Mesenchymal stem cell (in vitro differentiated cells and primary cell): ENCODE data around the gene ICA1.

Experiments used
- DNase-seq: peaks from one replicate; pipeline ENCODE4 v3.0.0-alpha.2; 2013
- H2AFZ ChIP-seq: one replicate; pipeline ENCODE4 v1.6.1; 2013; ENCODE audit warnings: low read depth, mild to moderate bottlenecking, control low read depth, inconsistent platforms, low read length, moderate library complexity
- H2AK5ac ChIP-seq: 2 replicates; pipeline ENCODE4 v1.6.1; 2013; ENCODE audit warnings: low read length, moderate library complexity, mild to moderate bottlenecking, inconsistent platforms; ENCODE audit not compliant: severe bottlenecking
- H2BK120ac ChIP-seq: one replicate; pipeline ENCODE4 v1.6.1; 2013; ENCODE audit warnings: low read depth, mild to moderate bottlenecking, inconsistent platforms, low read length, moderate library complexity
- H2BK12ac ChIP-seq, 2 experiments: one replicate each; pipeline ENCODE4 v1.6.1; 2013; ENCODE audit warnings: inconsistent platforms in 2 of 2, low read length in 2 of 2, mild to moderate bottlenecking in 2 of 2, moderate library complexity in 2 of 2, control low read depth in 1 of 2
- H2BK15ac ChIP-seq: one replicate; pipeline ENCODE4 v1.6.1; 2013; ENCODE audit warnings: mild to moderate bottlenecking, low read depth, inconsistent platforms; ENCODE audit not compliant: poor library complexity, severe bottlenecking
- H2BK5ac ChIP-seq: 2 replicates; pipeline ENCODE4 v1.6.1; 2013; ENCODE audit warnings: low read depth, mild to moderate bottlenecking, low read length, control low read depth, inconsistent platforms; ENCODE audit not compliant: poor library complexity, severe bottlenecking
- H3K14ac ChIP-seq, 2 experiments: one replicate each; pipeline ENCODE4 v1.6.1; 2013; ENCODE audit warnings: inconsistent platforms in 2 of 2, low read length in 2 of 2, control low read depth in 1 of 2, mild to moderate bottlenecking in 1 of 2, moderate library complexity in 1 of 2
- H3K18ac ChIP-seq, 2 experiments: one replicate each; pipeline ENCODE4 v1.6.1; 2013; ENCODE audit warnings: inconsistent platforms in 2 of 2, low read length in 2 of 2, control low read depth in 1 of 2, low read depth in 1 of 2, mild to moderate bottlenecking in 1 of 2
- H3K23ac ChIP-seq, 2 experiments: one replicate each; pipeline ENCODE4 v1.6.1; 2013; ENCODE audit warnings: inconsistent platforms in 2 of 2, low read length in 2 of 2, mild to moderate bottlenecking in 2 of 2, moderate library complexity in 2 of 2, control low read depth in 1 of 2
- H3K27ac ChIP-seq: 2 replicates; pipeline ENCODE4 v1.5.1; 2013; ENCODE audit warnings: mild to moderate bottlenecking, moderate library complexity, low read length, control low read depth, inconsistent platforms; ENCODE audit not compliant: poor library complexity, severe bottlenecking
- H3K27me3 ChIP-seq, 2 experiments: 2 replicates each; pipeline versions ENCODE4 v1.6.1 to v1.7.0; 2013; ENCODE audit warnings: low read length in 2 of 2, mild to moderate bottlenecking in 2 of 2, moderate library complexity in 2 of 2, control low read depth in 1 of 2, inconsistent platforms in 1 of 2; ENCODE audit not compliant: control insufficient read depth in 1 of 2, insufficient read depth in 1 of 2
- H3K36me3 ChIP-seq, 2 experiments: 2 replicates each; pipeline versions ENCODE4 v1.6.1 to v1.7.0; 2013; ENCODE audit warnings: low read length in 2 of 2, control low read depth in 1 of 2, inconsistent platforms in 1 of 2, low read depth in 1 of 2, mild to moderate bottlenecking in 1 of 2; ENCODE audit not compliant: insufficient read depth in 2 of 2, control insufficient read depth in 1 of 2
- H3K4ac ChIP-seq, 2 experiments: one replicate each; pipeline ENCODE4 v1.6.1; 2013; ENCODE audit warnings: inconsistent platforms in 2 of 2, low read length in 2 of 2, mild to moderate bottlenecking in 2 of 2, moderate library complexity in 2 of 2, control low read depth in 1 of 2, low read depth in 1 of 2
- H3K4me1 ChIP-seq: 2 replicates; pipeline ENCODE4 v1.6.1; 2013; ENCODE audit warnings: low read depth, low read length, control low read depth; ENCODE audit not compliant: control insufficient read depth, insufficient read depth
- H3K4me2 ChIP-seq: 2 replicates; pipeline ENCODE4 v1.6.1; 2013; ENCODE audit warnings: low read length, mild to moderate bottlenecking, inconsistent platforms; ENCODE audit not compliant: poor library complexity, severe bottlenecking
- H3K4me3 ChIP-seq, 2 experiments: 2 replicates each; pipeline versions ENCODE4 v1.5.1 to v1.7.0; 2013; ENCODE audit warnings: low read length in 2 of 2, mild to moderate bottlenecking in 2 of 2, control low read depth in 1 of 2, low read depth in 1 of 2; ENCODE audit not compliant: insufficient read depth in 1 of 2
- H3K79me1 ChIP-seq: replicated peaks from 2 replicates; pipeline ENCODE4 v1.6.1; 2013; ENCODE audit warnings: mild to moderate bottlenecking, control low read depth, low read length, inconsistent platforms; ENCODE audit not compliant: poor library complexity, severe bottlenecking
- H3K9ac ChIP-seq: 2 replicates; pipeline ENCODE4 v1.7.0; 2013; ENCODE audit warnings: mild to moderate bottlenecking, low read length, moderate library complexity
- H3K9me3 ChIP-seq: 2 replicates; pipeline ENCODE4 v1.7.0; 2013; ENCODE audit warnings: mild to moderate bottlenecking, low read length; ENCODE audit not compliant: control insufficient read depth
- H4K8ac ChIP-seq: one replicate; pipeline ENCODE4 v1.6.1; 2013; ENCODE audit warnings: inconsistent platforms, mild to moderate bottlenecking, low read length, moderate library complexity
- H4K91ac ChIP-seq: one replicate; pipeline ENCODE4 v1.6.1; 2013; ENCODE audit warnings: mild to moderate bottlenecking, low read length, inconsistent platforms
- WGBS: methylation state at CpG from one replicate; pipeline ENCODE4 v1.1.7; 2013; ENCODE audit warnings: mixed read lengths; 5-methylcytosine and 5-hydroxymethylcytosine counted together

Gene ICA1

DNA sequence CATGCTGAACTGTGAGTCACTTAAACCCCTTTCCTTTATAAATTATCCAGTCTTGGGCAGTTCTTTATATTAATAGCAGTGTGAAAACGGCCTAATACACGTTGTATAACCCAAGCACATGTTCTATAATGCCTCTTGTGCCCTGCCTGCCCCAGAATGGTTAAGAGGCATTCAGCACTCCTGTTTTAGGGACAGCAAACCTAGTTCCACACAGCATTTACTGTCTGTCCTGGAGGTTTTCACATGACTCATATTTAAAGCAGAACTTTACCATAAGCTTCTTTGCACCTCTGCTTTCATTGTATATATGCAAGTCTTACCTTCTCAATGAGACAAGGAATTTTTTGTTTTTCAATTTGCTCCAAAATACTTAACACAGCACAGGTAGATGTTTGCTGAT is 144.8 kb downstream of the ICA1 start:
- Histone ChIP-seq H3K18ac (no peak overlapping the region), H2BK15ac (no peak overlapping the region), H3K23ac (no peak overlapping the region), H3K27me3 (peaks cover 0 to 5% of the 10 kb centered on the region in 2 experiments), H2BK5ac (no peak overlapping the region), H3K79me1 (no peaks in the 10 kb centered on the region), H3K14ac (no peak overlapping the region), H3K4me2 (no peak overlapping the region), H4K8ac (no peak overlapping the region), H2BK12ac (no peak overlapping the region), H3K4me3 (no peak overlapping the region), H2BK120ac (no peak overlapping the region), H4K91ac (no peak overlapping the region), H3K27ac (no peak overlapping the region), H3K36me3 (no peaks in the 10 kb centered on the region), H3K9ac (no peak overlapping the region), H2AFZ (no peak overlapping the region), H3K4me1 (peaks cover 9% of the 10 kb centered on the region), H3K9me3 (no peaks in the 10 kb centered on the region), H3K4ac (no peak overlapping the region), H2AK5ac (no peak overlapping the region)
- no peak for DNase-seq
- 82% methylated on average over 2 of the region's 2 CpGs for WGBS

DNA sequence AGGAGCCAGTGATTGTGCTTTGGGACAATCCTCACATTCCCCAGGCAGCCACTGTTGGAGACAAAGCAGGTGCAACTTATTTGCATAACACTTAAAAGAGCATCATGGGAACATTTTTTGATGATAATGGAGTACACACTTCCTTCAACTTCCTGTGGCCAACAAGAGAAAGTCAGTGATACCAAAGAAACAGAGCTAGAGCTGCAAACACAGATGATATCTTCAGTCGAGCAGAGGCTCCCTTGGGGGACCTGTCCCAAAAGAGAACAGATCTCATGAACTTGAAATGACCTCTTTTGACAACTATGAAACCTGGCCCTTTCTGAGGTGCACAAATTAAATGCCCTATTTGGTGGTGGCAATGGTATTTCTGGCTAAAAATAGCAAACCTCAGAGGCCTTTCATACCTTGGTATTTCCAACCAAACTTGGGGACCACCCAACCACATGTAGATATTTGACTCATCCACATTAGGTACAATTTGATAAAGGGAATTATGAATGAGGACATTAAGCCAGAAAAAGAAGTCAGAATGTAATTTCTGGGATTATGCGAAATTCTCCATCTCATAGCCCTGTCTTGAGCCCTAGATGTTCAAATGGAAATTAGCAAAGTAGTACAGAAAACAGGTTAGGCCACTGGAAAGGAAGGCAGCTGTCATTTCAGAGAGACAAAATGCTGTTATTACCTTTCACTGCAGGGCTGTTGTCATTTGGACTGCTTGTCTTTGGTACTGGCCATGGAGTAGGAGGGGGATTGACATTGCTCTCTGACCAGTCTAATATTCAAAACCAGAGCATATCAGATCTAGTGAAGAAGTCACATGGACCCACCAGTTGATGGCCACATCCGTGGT is 146.2 kb downstream of the ICA1 start:
- H3K36me3 ChIP-seq: no peaks in the 10 kb centered on the region
- no peak overlapping the region for H2BK15ac ChIP-seq
- no peak overlapping the region for H4K91ac ChIP-seq
- no peaks in the 10 kb centered on the region for H3K9me3 ChIP-seq
- no peak overlapping the region for H4K8ac ChIP-seq
- peaks cover 18% of the 10 kb centered on the region for H3K4me1 ChIP-seq
- 96% methylated on average over 2 of the region's 3 CpGs for WGBS
- H3K27ac ChIP-seq: no peak overlapping the region
- H3K9ac ChIP-seq: no peak overlapping the region
- H2BK12ac ChIP-seq: no peak overlapping the region
- no peak overlapping the region for H2BK5ac ChIP-seq
- H3K27me3 ChIP-seq: peaks cover 0 to 5% of the 10 kb centered on the region in 2 experiments
- DNase-seq: no peak
- no peak overlapping the region for H3K14ac ChIP-seq
- H2AFZ ChIP-seq: no peak overlapping the region
- H3K79me1 ChIP-seq: no peaks in the 10 kb centered on the region
- H3K23ac ChIP-seq: no peak overlapping the region
- no peak overlapping the region for H2BK120ac ChIP-seq
- H3K4me2 ChIP-seq: no peak overlapping the region
- no peak overlapping the region for H3K4ac ChIP-seq
- H3K4me3 ChIP-seq: no peak overlapping the region
- no peak overlapping the region for H3K18ac ChIP-seq
- H2AK5ac ChIP-seq: no peak overlapping the region

DNA sequence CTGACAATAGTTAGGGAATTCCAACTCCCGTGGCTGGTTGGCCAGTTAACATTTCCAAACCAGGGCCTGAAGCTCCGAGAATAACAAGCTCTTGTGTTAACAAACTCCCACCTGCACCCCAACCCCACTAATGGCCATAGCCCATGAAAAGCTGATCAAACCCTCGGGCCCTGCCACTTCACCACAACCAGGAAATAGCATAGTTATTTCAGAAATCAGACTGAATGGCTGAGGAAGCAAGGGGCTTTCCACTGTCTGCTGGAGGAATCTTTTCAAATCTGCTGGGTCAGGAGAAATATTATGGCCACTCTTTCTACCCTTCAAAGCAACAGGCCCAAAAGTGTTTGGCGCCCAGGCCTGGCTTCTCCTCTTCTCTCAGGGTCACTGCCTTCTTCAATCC is 147.8 kb downstream of the ICA1 start:
- Histone ChIP-seq H2AK5ac (peak overlapping the region; percentile 9), H2BK15ac (no peak overlapping the region)
- 87% methylated on average over 3 of the region's 4 CpGs for WGBS

DNA sequence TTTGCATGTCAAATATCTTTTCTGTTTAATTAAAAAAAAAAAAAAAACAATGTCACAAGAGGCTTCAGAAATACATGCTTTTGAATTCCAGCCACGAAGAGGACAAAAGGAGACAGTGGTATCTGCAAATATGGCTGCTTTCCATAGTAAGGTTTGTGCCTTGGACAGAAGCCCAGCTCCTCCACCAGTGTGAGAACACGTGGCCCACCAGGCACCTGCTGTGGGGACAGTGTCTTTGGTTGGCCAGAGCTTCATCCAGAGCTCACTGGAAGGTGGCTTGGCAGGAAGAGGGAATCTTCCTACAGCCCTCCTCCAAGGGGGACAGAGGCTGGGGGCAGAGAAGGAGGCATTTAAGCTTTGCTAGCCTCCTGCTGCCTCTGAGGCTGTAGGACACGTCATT is 148.8 kb downstream of the ICA1 start:
- H2AFZ ChIP-seq: no peak overlapping the region
- peaks cover 20% of the 10 kb centered on the region for H3K4me1 ChIP-seq
- 87% methylated on average over 3 of the region's 3 CpGs for WGBS
- H3K9ac ChIP-seq: no peak overlapping the region
- no peak overlapping the region for H4K91ac ChIP-seq
- H3K18ac ChIP-seq: no peak overlapping the region
- H3K79me1 ChIP-seq: no peaks in the 10 kb centered on the region
- H3K14ac ChIP-seq: no peak overlapping the region
- H3K23ac ChIP-seq: no peak overlapping the region
- no peak for DNase-seq
- no peak overlapping the region for H2BK12ac ChIP-seq
- H3K9me3 ChIP-seq: no peaks in the 10 kb centered on the region
- no peak overlapping the region for H3K27ac ChIP-seq
- no peaks in the 10 kb centered on the region for H3K27me3 ChIP-seq
- H2BK120ac ChIP-seq: no peak overlapping the region
- H3K4me3 ChIP-seq: no peak overlapping the region
- H2BK15ac ChIP-seq: no peak overlapping the region
- H4K8ac ChIP-seq: no peak overlapping the region
- H3K36me3 ChIP-seq: no peaks in the 10 kb centered on the region
- H3K4ac ChIP-seq: no peak overlapping the region
- H3K4me2 ChIP-seq: no peak overlapping the region
- H2BK5ac ChIP-seq: no peak overlapping the region
- peak overlapping the region; percentile 64 for H2AK5ac ChIP-seq

More for the DNA sequence above, 147.8 kb downstream of the ICA1 start:
- Histone ChIP-seq H3K36me3 (no peaks in the 10 kb centered on the region), H3K79me1 (no peaks in the 10 kb centered on the region), H3K14ac (no peak overlapping the region), H2BK120ac (no peak overlapping the region), H2BK5ac (no peak overlapping the region), H3K23ac (no peak overlapping the region), H3K4me3 (no peak overlapping the region), H3K18ac (no peak overlapping the region), H4K91ac (no peak overlapping the region), H2AFZ (no peak overlapping the region), H3K27me3 (no peaks in the 10 kb centered on the region), H3K4me2 (no peak overlapping the region), H3K9ac (no peak overlapping the region), H3K4ac (no peak overlapping the region), H2BK12ac (no peak overlapping the region), H3K4me1 (peaks cover 20% of the 10 kb centered on the region), H4K8ac (no peak overlapping the region), H3K9me3 (no peaks in the 10 kb centered on the region), H3K27ac (no peak overlapping the region)
- no peak for DNase-seq
